ENCODE data around the gene PALS2.

- TF ChIP-seq POLR2A (IDR thresholded peaks at IDR 0.05) (no peak), CTCF (IDR thresholded peaks at IDR 0.05) (no peak)
Measured at GRCh38 chr7:24573554-24574338, 494 bp downstream of the PALS2 start.
